GM12872 (cell line): ENCODE results near the gene DEGS1.

ENCODE experiments used
- TF ChIP-seq, protein P1 (sequence below): IDR thresholded peaks from 3 replicates; pipeline ENCODE4 v1.5.1; 2011; ENCODE audit warnings: low read depth, mild to moderate bottlenecking, low read length, moderate library complexity; ENCODE audit not compliant: insufficient read depth

DEGS1 gene

DNA sequence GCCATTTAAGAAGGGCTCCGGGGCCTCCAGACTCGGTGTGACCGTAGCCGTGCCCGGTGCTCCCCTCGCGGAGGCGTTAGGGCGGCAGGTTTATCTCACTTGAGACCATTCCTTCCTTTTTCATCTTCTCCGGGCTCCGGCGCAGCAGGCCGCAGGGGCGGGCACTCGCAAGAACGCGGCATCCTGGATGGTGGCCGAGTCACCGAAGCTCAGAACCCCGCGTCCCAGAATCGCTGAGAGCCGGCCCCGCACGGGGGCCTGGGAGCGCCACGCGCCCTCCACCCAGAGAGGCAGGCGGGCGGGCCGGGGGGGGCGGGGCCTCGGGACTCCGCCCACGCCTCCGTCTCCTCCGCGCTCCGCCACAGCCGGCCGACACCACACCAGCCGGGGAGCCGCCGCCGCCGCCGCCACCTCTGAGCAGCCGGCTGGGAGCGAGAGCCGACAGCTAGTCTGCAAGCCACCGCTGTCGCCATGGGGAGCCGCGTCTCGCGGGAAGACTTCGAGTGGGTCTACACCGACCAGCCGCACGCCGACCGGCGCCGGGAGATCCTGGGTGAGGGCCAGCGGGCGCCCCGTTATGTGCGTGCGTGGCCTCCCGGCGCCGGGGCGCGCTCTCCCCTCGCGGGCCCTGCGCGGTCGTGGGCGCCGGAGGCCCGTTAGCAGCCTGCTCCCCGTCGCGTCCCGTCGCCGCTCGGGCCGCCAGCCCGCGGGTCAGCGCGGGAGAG, at the start of gene DEGS1:
TSS of gene DEGS1 (plus strand) at position 375 of the 725 bp plus-strand sequence. CDS start at position 472, 97 bp downstream.
- TF ChIP-seq, protein P1, sequence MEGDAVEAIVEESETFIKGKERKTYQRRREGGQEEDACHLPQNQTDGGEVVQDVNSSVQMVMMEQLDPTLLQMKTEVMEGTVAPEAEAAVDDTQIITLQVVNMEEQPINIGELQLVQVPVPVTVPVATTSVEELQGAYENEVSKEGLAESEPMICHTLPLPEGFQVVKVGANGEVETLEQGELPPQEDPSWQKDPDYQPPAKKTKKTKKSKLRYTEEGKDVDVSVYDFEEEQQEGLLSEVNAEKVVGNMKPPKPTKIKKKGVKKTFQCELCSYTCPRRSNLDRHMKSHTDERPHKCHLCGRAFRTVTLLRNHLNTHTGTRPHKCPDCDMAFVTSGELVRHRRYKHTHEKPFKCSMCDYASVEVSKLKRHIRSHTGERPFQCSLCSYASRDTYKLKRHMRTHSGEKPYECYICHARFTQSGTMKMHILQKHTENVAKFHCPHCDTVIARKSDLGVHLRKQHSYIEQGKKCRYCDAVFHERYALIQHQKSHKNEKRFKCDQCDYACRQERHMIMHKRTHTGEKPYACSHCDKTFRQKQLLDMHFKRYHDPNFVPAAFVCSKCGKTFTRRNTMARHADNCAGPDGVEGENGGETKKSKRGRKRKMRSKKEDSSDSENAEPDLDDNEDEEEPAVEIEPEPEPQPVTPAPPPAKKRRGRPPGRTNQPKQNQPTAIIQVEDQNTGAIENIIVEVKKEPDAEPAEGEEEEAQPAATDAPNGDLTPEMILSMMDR, result no peak

GRCh38 chr1:224133741-224134299, 49.2 kb upstream of the DEGS1 start:
- TF ChIP-seq, protein P1, result no peak

DNA sequence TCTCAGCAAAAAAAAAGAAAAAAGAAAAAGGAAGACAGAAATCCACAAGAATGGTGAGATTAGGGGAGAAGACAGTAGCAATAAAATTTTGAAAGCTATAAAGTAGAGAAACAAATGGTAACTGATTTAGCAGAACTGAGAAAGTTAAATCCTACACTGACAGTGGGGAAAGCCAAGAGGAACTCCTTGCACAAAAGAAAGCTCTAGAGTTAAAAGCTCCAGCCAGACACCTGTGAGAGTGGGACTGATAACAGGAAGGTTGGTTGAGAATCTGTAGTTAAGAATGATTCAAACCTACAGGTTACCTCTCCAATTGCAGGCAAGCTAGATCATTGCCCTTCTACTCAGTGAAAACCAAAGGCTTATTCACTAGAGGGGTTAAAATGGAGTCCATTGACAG, 45.5 kb upstream of the DEGS1 start:
- TF ChIP-seq, protein P1, result no peak

DNA sequence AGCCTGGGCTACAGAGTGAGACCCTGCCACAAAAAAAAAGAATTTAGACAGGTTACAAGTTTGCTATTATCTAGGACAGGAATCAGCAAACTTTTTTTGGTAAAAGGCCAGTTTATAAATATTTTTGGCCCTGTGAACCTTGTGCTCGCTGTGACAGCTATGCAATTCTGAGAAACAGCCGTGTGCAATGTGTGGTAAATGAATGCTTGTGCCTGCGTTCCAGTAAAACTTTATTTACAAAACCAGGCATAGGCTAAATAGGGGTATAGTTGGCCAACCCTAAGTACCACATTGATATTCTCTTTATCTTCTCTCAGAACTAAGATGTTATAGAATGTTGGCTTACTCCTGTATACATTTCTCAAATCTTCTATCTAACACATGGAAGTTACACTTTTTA, 44.8 kb upstream of the DEGS1 start:
- TF ChIP-seq, protein P1, result no peak

- TF ChIP-seq, protein P1, result no peak
These were observed 41.3 kb upstream of the DEGS1 start for GRCh38 chr1:224141693-224142092.

DNA sequence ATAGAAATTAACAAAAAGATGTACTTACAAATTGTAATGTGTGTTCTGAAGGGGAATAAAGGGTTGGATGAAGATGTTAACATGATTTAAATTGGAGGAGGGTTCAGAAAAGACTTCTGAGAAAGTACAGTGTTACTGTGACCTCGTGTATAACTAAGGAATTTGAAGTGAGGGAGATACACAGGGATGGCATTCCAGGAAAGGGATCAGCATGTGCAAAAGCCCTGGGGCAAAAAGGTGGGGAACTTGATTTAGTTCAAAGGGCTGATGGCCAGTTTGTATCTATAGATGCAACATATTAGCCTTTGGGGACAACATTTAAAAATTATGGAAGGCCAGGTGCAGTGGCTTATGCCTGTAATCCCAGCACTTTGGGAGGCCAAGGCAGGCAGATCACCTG, 33.3 kb upstream of the DEGS1 start:
- TF ChIP-seq, protein P1, result no peak

DNA sequence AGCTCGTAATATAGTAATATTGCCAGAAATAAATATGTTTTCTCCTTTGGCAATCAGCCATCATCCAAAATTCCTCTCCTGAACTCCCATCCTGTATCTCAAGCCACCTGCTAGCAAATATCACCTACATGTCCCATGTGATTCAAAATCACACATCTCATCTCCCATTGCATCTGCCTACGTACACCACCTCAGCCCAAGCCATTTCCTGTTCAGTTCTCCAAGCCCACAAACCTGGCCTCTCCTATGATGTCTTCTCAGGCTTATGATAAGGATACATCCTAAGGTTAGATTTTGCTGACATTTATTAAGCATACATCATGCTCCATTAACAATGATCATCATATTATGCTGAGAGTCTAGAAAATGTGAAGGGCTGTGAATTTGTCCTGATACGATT, 31.9 kb upstream of the DEGS1 start:
- TF ChIP-seq, protein P1, result no peak
